Trophoblast cell (in vitro differentiated cells and primary cell): ENCODE measurements around the gene STRN.
"Not testable (repeated sequence)": the region's sequence is repeated elsewhere in the genome, so short reads cannot be mapped to it uniquely, and the experiment has no call there.

Experiments used
- DNase-seq, 2 donors: peaks; one replicate each; pipeline ENCODE4 v3.0.0-alpha.2; 2016
- H2AFZ ChIP-seq: 2 replicates; pipeline ENCODE4 v1.6.1; 2013; ENCODE audit warnings: low read length, moderate library complexity, mild to moderate bottlenecking; ENCODE audit not compliant: insufficient read depth, poor library complexity
- H2AK5ac ChIP-seq: 2 replicates; pipeline ENCODE4 v1.6.1; 2013; ENCODE audit warnings: mild to moderate bottlenecking, low read length
- H2BK120ac ChIP-seq: 2 replicates; pipeline ENCODE4 v1.6.1; 2013; ENCODE audit warnings: low read length, mild to moderate bottlenecking, moderate library complexity; ENCODE audit not compliant: insufficient read depth, poor library complexity
- H2BK12ac ChIP-seq: 2 replicates; pipeline ENCODE4 v1.6.1; 2013; ENCODE audit warnings: mild to moderate bottlenecking, low read length, moderate library complexity
- H2BK5ac ChIP-seq: 2 replicates; pipeline ENCODE4 v1.6.1; 2013; ENCODE audit warnings: low read length, low read depth, moderate library complexity, mild to moderate bottlenecking; ENCODE audit not compliant: poor library complexity
- H3K14ac ChIP-seq: 2 replicates; pipeline ENCODE4 v1.6.1; 2013; ENCODE audit warnings: mild to moderate bottlenecking, low read length
- H3K18ac ChIP-seq: 2 replicates; pipeline ENCODE4 v1.6.1; 2013; ENCODE audit warnings: mild to moderate bottlenecking, low read length
- H3K23ac ChIP-seq: 2 replicates; pipeline ENCODE4 v1.6.1; 2013; ENCODE audit warnings: low read length
- H3K27ac ChIP-seq: 2 replicates; pipeline ENCODE4 v1.5.1; 2013; ENCODE audit warnings: low read depth, mild to moderate bottlenecking, inconsistent platforms, low read length, moderate library complexity
- H3K27me3 ChIP-seq: 2 replicates; pipeline ENCODE4 v1.6.1; 2013; ENCODE audit warnings: inconsistent platforms, mild to moderate bottlenecking, low read length, moderate library complexity; ENCODE audit not compliant: insufficient read depth
- H3K36me3 ChIP-seq, 2 experiments: 1 replicate in 1 of 2; 2 replicates in 1 of 2; pipeline ENCODE4 v1.6.1; 2013; ENCODE audit warnings: low read length in 2 of 2, mild to moderate bottlenecking in 2 of 2, moderate library complexity in 1 of 2; ENCODE audit not compliant: insufficient read depth in 2 of 2, control insufficient read depth in 1 of 2
- H3K4ac ChIP-seq: 2 replicates; pipeline ENCODE4 v1.6.1; 2013; ENCODE audit warnings: low read depth, mild to moderate bottlenecking, low read length, moderate library complexity
- H3K4me1 ChIP-seq, 2 experiments: 1 replicate in 1 of 2; 2 replicates in 1 of 2; pipeline ENCODE4 v1.6.1; 2013; ENCODE audit warnings: low read length in 2 of 2, mild to moderate bottlenecking in 2 of 2, moderate library complexity in 1 of 2; ENCODE audit not compliant: insufficient read depth in 2 of 2, control insufficient read depth in 1 of 2
- H3K4me2 ChIP-seq: 2 replicates; pipeline ENCODE4 v1.6.1; 2013; ENCODE audit warnings: inconsistent platforms, mild to moderate bottlenecking, low read length, moderate library complexity
- H3K4me3 ChIP-seq: 2 replicates; pipeline ENCODE4 v1.5.1; 2013; ENCODE audit warnings: mild to moderate bottlenecking, low read depth, low read length, inconsistent platforms
- H3K79me1 ChIP-seq: one replicate; pipeline ENCODE4 v1.6.1; 2013; ENCODE audit warnings: low read length
- H3K79me2 ChIP-seq: 2 replicates; pipeline ENCODE4 v1.6.1; 2013; ENCODE audit warnings: low read length, mild to moderate bottlenecking; ENCODE audit not compliant: control insufficient read depth, insufficient read depth, poor library complexity
- H3K9ac ChIP-seq: 2 replicates; pipeline ENCODE4 v1.6.1; 2013; ENCODE audit warnings: mild to moderate bottlenecking, low read length
- H3K9me3 ChIP-seq: 2 replicates; pipeline ENCODE4 v1.6.1; 2013; ENCODE audit warnings: low read depth, mild to moderate bottlenecking, control low read depth, inconsistent platforms, low read length; ENCODE audit not compliant: insufficient read depth
- H4K12ac ChIP-seq: 2 replicates; pipeline ENCODE4 v1.6.1; 2013; ENCODE audit warnings: low read depth, mild to moderate bottlenecking, low read length, moderate library complexity
- H4K8ac ChIP-seq: 2 replicates; pipeline ENCODE4 v1.6.1; 2013; ENCODE audit warnings: low read depth, mild to moderate bottlenecking, low read length, moderate library complexity
- H4K91ac ChIP-seq: one replicate; pipeline ENCODE4 v1.6.1; 2013; ENCODE audit warnings: low read depth, mild to moderate bottlenecking, low read length, moderate library complexity
- WGBS: extraction: QIAGEN DNeasy Blood & Tissue Kit; methylation state at CpG from one replicate; pipeline ENCODE4 v1.1.7; 2013; ENCODE audit warnings: missing lambda C conversion rate; ENCODE audit not compliant: insufficient read length, insufficient coverage; ENCODE audit errors: extremely low coverage; 5-methylcytosine and 5-hydroxymethylcytosine counted together

STRN gene

DNA sequence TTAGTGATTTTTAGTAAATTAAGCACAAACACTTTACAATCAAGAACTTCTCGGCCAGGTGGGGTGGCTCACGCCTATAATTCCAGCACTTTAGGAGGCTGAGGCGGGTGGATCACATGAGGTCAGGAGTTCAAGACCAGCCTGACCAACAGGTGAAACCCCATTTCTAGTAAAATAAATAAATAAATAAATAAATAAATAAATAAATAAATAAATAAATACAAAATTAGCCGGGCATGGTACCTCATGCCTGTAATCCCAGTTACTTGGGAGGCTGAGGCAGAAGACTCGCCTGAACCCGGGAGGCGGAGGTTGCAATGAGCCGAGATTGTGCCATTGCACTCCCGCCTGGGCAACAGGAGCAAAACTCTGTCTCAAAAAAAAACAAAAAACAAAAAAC, 79.2 kb downstream of the STRN start:
- H3K36me3 ChIP-seq, H3K4me3 ChIP-seq, H3K23ac ChIP-seq, H2BK5ac ChIP-seq, H4K8ac ChIP-seq, H3K9me3 ChIP-seq, H2AFZ ChIP-seq, H3K18ac ChIP-seq, H2AK5ac ChIP-seq, H3K4me1 ChIP-seq, H2BK12ac ChIP-seq, H4K12ac ChIP-seq, H3K14ac ChIP-seq, H4K91ac ChIP-seq, H3K27ac ChIP-seq, DNase-seq, H3K79me1 ChIP-seq, H3K79me2 ChIP-seq, H3K4me2 ChIP-seq, H2BK120ac ChIP-seq, H3K27me3 ChIP-seq, H3K4ac ChIP-seq, H3K9ac ChIP-seq: not testable (repeated sequence)
- WGBS = no CpG with 5 or more reads among the region's 9 CpGs

DNA sequence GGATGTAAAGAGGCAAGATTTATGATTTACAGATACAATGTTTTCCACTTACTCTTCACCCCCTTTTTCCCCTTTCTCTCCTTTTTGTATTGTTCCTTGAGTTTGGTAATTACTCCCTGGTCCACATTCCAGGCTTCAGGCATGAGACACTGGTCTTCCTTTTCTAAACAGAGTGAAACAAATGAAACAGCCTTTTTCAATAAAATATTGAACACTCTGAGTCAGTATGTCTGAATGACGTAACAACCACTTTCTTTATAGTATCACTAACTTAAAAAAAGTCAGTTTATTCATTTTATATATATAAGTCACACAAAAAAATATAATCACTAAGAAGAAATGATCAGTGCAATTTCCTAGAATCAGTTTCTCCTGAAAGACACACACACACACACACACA, 79.7 kb downstream of the STRN start:
- Histone ChIP-seq H2AFZ (no peak overlapping the region), H4K91ac (no peak overlapping the region), H3K4me2 (no peak overlapping the region), H3K27me3 (no peaks in the 10 kb centered on the region), H3K4me1 (no peaks in the 10 kb centered on the region), H3K9ac (no peak overlapping the region), H3K9me3 (no peaks in the 10 kb centered on the region), H3K14ac (no peak overlapping the region), H2BK120ac (no peak overlapping the region), H2AK5ac (no peak overlapping the region), H3K4ac (no peak overlapping the region), H4K12ac (no peak overlapping the region), H3K23ac (no peak overlapping the region), H3K18ac (no peak overlapping the region), H2BK12ac (no peak overlapping the region), H3K4me3 (no peak overlapping the region), H3K36me3 (peaks cover 5 to 7% of the 10 kb centered on the region in 2 experiments), H3K79me1 (no peaks in the 10 kb centered on the region), H3K79me2 (no peaks in the 10 kb centered on the region), H3K27ac (no peak overlapping the region), H2BK5ac (no peak overlapping the region), H4K8ac (no peak overlapping the region)
- WGBS = no CpG with 5 or more reads among the region's 1 CpG
- DNase-seq = no peak

DNA sequence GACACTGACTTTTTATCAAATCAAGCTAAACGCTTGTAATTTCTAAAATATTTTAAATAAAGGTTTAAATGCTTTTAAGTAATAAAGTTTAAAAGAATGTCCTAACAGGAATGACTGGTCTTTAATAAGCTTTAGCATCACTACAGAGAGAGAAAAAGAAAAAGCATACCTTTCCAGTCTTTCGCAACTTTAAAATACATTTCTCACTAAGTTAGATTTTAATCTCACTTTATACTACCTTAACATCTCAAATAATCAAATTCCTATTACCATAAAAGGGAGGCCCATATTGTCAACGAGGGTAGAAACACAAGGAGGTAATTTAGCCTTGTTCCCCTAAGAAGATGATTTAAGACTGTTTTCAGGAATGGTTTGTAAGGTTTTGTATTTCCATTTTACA, 80.7 kb downstream of the STRN start:
- Histone ChIP-seq H3K4ac (no peak overlapping the region), H4K8ac (no peak overlapping the region), H3K4me1 (no peaks in the 10 kb centered on the region), H3K27ac (no peak overlapping the region), H3K36me3 (peaks cover 5 to 7% of the 10 kb centered on the region in 2 experiments), H2BK12ac (no peak overlapping the region), H2BK120ac (no peak overlapping the region), H3K9ac (no peak overlapping the region), H3K79me1 (no peaks in the 10 kb centered on the region), H3K14ac (no peak overlapping the region), H3K79me2 (no peaks in the 10 kb centered on the region), H3K4me3 (no peak overlapping the region), H3K27me3 (no peaks in the 10 kb centered on the region), H4K12ac (no peak overlapping the region), H2BK5ac (no peak overlapping the region), H3K18ac (no peak overlapping the region), H3K23ac (no peak overlapping the region), H2AFZ (no peak overlapping the region), H3K9me3 (no peaks in the 10 kb centered on the region), H2AK5ac (no peak overlapping the region), H4K91ac (no peak overlapping the region), H3K4me2 (no peak overlapping the region)
- DNase-seq = peak in 1 of 2 donors; percentile 73
- WGBS = 100% methylated on average over 1 of the region's 3 CpGs

DNA sequence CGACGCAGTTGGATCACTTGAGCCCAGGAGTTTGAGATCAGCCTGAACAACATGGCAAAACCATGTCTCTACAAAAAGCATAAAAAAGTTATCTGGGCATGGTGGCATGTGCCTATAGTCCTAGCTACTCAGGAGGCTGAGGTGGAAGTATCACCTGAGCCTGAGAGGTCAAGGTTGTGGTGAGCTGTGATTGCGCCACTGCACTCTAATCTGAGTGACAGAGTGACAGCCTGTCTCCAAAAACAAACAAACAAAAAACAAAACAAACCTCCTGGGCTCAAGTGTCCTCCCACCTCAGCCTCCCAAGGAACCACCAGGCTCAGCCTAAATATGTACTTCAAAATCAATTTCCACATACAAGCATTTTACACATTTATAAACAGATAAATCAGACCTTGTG, 83.8 kb downstream of the STRN start:
- Histone ChIP-seq H2BK12ac (no peak overlapping the region), H3K79me1 (no peaks in the 10 kb centered on the region), H2AFZ (no peak overlapping the region), H3K23ac (no peak overlapping the region), H3K79me2 (no peaks in the 10 kb centered on the region), H3K18ac (no peak overlapping the region), H4K12ac (no peak overlapping the region), H3K4me1 (no peaks in the 10 kb centered on the region), H3K27me3 (no peaks in the 10 kb centered on the region), H2BK5ac (no peak overlapping the region), H3K4ac (no peak overlapping the region), H2BK120ac (no peak overlapping the region), H3K9me3 (no peaks in the 10 kb centered on the region), H3K36me3 (peaks cover 8 to 10% of the 10 kb centered on the region in 2 experiments), H4K91ac (no peak overlapping the region), H3K9ac (no peak overlapping the region), H3K4me3 (no peak overlapping the region), H3K27ac (no peak overlapping the region), H2AK5ac (no peak overlapping the region), H3K4me2 (no peak overlapping the region), H3K14ac (no peak overlapping the region), H4K8ac (no peak overlapping the region)
- peak in 1 of 2 donors; percentile 37 for DNase-seq
- WGBS = no CpG with 5 or more reads among the region's 3 CpGs
